ENCODE measurements around the gene IFFO2.

The IFFO2 gene

DNA sequence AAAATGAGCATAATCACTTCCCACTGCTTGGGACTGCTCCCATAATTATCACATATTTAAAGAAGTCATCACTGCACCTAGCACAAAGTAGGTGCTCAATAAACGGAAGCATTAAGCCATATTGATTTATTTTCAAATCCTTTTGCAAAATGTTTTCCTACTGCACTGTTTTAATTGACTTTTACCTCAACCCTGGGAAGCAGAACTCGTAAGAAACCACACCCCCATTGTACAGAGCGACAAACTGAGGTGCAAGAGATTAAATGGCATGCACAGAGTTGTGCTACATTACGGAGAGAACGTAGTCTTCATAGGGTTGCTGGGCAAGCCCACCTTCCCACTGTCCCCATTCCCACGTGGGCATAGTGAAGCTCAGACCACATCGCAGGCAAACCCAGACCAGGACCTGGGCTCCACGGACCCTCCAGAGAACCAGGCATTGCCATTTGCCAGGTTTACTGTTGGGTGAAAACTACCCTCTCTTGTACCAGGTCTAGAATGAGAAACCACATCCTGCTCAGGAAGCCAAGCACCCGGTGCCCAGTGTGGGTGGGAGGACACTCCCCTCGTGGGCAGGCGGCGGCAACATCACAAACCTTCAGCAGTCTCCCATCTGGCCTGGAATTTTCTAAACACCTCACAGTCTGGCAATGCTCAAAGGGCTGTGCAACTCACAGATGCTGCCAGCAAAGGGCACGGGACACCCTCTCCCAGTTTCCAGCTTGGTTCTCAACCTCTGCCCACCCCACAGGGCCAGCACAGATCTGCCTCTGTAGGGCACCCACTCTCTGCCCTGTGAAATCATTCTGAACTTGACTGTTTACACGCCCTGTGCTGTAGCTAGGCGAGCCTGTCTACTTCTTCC is 8.2 kb downstream of the IFFO2 start:
- TF ChIP-seq POLR2A (IDR thresholded peaks at IDR 0.05; ENCODE audit: low read depth, low read length) (no peak), TAF1 (IDR thresholded peaks at IDR 0.05; ENCODE audit: low read depth, low read length) (no peak), PAX5 (IDR thresholded peaks at IDR 0.05; ENCODE audit: insufficient read depth, low read length, severe bottlenecking) (no peak), POU2F2 (IDR thresholded peaks at IDR 0.05; ENCODE audit: low read depth, low read length) (no peak), POLR2AphosphoS5 (IDR thresholded peaks at IDR 0.05; ENCODE audit: low read depth, low read length) (no peak), SPI1 (IDR thresholded peaks at IDR 0.05; ENCODE audit: low read depth, low read length) (no peak)
- no peak for FAIRE-seq
- no peak for DNase-seq (ENCODE audit: insufficient read length, low spot score)

- no peak for FAIRE-seq
- TF ChIP-seq POLR2A (IDR thresholded peaks at IDR 0.05; ENCODE audit: low read depth, low read length) (no peak), POLR2AphosphoS5 (IDR thresholded peaks at IDR 0.05; ENCODE audit: low read depth, low read length) (no peak), SPI1 (IDR thresholded peaks at IDR 0.05; ENCODE audit: low read depth, low read length) (no peak), PAX5 (IDR thresholded peaks at IDR 0.05; ENCODE audit: insufficient read depth, low read length, severe bottlenecking) (no peak), POU2F2 (IDR thresholded peaks at IDR 0.05; ENCODE audit: low read depth, low read length) (no peak)
- no peak for DNase-seq (ENCODE audit: insufficient read length, low spot score)
Measured at GRCh38 chr1:18947570-18947969, 8.9 kb downstream of the IFFO2 start.

DNA sequence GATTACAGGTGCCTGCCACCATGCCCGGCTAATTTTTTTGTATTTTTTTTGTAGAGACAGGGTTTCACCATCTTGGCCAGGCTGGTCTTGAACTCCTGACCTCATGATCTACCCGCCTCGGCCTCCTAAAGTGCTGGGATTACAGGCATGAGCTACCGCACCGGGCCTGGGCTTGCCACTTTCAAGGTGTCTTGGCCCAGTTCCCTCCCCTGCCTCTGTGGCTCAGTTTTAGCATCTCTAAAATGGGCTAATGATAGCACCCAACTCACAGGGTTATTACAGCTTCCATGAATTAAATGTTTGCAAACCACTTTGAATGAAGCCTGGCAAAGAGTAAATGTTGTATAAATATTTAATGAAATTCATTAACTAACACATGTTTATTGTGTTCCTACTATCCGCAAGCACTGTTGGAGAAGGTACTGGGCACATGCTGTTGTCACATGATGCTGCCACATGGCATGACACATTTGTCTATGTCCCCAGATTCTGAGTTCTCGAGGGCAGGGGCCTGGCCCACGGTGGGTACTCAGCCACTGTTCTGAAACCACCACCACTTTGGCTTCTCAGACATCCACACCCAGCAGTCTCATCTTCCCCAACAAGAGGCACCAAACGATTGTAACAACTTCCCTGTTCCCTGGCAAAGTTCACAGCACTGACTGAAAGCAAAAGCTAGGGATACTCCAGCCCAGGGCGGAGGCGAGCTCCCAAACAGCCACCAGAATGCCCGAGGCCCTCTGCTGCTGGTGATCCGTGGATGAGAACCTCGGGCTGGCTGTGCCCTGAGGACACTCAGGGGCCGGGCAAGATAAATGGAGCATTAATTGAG is 9.7 kb downstream of the IFFO2 start:
- FAIRE-seq (no peak), DNase-seq (ENCODE audit: insufficient read length, low spot score) (no peak)
- no peak for TF ChIP-seq POLR2A (IDR thresholded peaks at IDR 0.05; ENCODE audit: low read depth, low read length)
- no peak for TF ChIP-seq POU2F2 (IDR thresholded peaks at IDR 0.05; ENCODE audit: low read depth, low read length)
- TF ChIP-seq TAF1 (IDR thresholded peaks at IDR 0.05; ENCODE audit: low read depth, low read length), result no peak

DNA sequence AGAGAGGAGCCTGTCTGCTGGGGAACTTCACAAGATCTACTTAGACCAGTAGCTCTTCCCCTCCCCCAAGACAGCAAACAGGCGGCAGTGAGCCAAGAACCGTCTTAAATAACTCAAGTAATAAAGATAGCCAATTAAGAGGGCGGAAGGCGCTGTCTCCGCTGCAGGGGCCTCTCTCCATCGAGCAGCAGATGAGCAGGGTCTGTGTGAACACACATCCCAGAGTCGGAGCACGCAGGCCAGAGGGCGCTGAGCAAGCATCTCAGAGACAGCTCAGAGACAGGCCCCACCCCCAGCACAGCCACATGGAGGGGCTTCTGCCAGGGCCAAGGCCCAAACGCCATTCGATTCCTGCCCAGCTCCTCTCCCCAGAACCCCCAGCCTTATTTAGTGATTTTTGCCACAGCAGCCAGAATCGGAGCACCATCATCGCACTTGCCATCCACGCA is 11.1 kb downstream of the IFFO2 start:
- TF ChIP-seq POU2F2 (IDR thresholded peaks at IDR 0.05; ENCODE audit: low read depth, low read length) (no peak), POLR2A (IDR thresholded peaks at IDR 0.05; ENCODE audit: low read depth, low read length) (no peak), PAX5 (IDR thresholded peaks at IDR 0.05; ENCODE audit: insufficient read depth, low read length, severe bottlenecking) (no peak), TAF1 (IDR thresholded peaks at IDR 0.05; ENCODE audit: low read depth, low read length) (no peak), SPI1 (IDR thresholded peaks at IDR 0.05; ENCODE audit: low read depth, low read length) (no peak), POLR2AphosphoS5 (IDR thresholded peaks at IDR 0.05; ENCODE audit: low read depth, low read length) (no peak)
- no peak for FAIRE-seq
- DNase-seq (ENCODE audit: insufficient read length, low spot score), result no peak

- no peak for TF ChIP-seq POLR2AphosphoS5 (IDR thresholded peaks at IDR 0.05; ENCODE audit: low read depth, low read length)
- no peak for TF ChIP-seq SPI1 (IDR thresholded peaks at IDR 0.05; ENCODE audit: low read depth, low read length)
- no peak for TF ChIP-seq POLR2A (IDR thresholded peaks at IDR 0.05; ENCODE audit: low read depth, low read length)
- TF ChIP-seq POU2F2 (IDR thresholded peaks at IDR 0.05; ENCODE audit: low read depth, low read length), result no peak
- FAIRE-seq (peak; percentile 63), DNase-seq (ENCODE audit: insufficient read length, low spot score) (no peak)
Measured at GRCh38 chr1:18944810-18945209, 11.7 kb downstream of the IFFO2 start.

DNA sequence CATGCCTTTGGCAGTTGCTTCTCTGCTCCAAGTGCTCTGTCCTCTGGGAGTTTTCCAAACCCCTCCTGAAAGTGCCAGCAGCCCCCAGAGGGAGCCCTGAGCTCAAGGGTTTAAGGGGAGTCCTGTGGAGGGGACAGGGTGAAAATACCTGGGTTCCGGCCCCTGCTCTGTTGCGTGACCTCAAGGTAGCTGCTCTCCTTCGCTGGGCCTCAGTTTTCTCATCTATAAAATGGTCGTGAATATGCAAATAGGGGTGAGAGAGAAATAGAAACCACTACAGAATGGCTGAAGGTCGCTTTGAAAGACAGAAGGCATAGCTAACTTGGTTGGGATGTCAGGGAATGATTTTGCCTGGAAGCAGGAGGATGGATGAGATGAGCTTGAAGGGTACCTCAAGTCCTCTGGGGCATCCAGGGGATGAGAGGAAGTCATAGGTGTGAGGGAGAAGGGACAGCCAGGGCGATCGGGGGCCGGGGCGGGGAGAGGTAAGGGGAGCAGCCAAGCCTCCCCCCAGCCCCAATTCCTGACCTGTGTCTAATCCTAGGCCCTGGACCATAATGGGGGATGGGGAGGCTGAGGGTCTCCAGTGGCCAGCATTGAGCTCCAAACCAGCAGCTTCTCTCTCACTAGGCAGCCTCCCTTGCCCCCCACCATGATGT is 12.4 kb downstream of the IFFO2 start:
- DNase-seq (ENCODE audit: insufficient read length, low spot score) (no peak), FAIRE-seq (no peak)
- TF ChIP-seq POLR2A (IDR thresholded peaks at IDR 0.05; ENCODE audit: low read depth, low read length) (no peak), POLR2AphosphoS5 (IDR thresholded peaks at IDR 0.05; ENCODE audit: low read depth, low read length) (no peak), TAF1 (IDR thresholded peaks at IDR 0.05; ENCODE audit: low read depth, low read length) (no peak), PAX5 (IDR thresholded peaks at IDR 0.05; ENCODE audit: insufficient read depth, low read length, severe bottlenecking) (no peak), POU2F2 (IDR thresholded peaks at IDR 0.05; ENCODE audit: low read depth, low read length) (peak; percentile 34; the same call in 1 of the 2 replicates)

- TF ChIP-seq PAX5 (IDR thresholded peaks at IDR 0.05; ENCODE audit: insufficient read depth, low read length, severe bottlenecking), result no peak
- TF ChIP-seq POLR2A (IDR thresholded peaks at IDR 0.05; ENCODE audit: low read depth, low read length), result no peak
- TF ChIP-seq POLR2AphosphoS5 (IDR thresholded peaks at IDR 0.05; ENCODE audit: low read depth, low read length), result no peak
- no peak for TF ChIP-seq POU2F2 (IDR thresholded peaks at IDR 0.05; ENCODE audit: low read depth, low read length)
- no peak for TF ChIP-seq SPI1 (IDR thresholded peaks at IDR 0.05; ENCODE audit: low read depth, low read length)
- no peak for TF ChIP-seq TAF1 (IDR thresholded peaks at IDR 0.05; ENCODE audit: low read depth, low read length)
- no peak for DNase-seq (ENCODE audit: insufficient read length, low spot score)
- peak; percentile 9 for FAIRE-seq
Measured at GRCh38 chr1:18943162-18943561, 13.3 kb downstream of the IFFO2 start.

DNA sequence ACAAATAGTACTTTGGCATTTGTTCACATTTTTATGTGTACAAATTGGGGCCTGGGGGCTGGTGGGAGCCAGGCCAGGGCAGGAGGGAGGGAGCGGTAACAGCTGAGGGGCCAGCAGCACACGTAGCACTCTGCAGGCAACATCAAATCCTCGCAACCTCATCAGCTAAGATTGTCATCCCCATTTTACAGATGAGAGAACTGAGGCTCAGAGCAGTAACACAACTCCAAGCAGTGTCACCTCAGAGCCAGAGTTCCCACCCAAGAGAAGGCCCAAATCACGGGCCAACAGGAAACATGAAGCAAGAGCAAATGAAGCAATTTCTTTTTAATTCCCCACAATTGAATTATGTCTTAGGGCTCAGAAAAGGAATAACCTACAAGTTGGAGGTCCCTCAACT is 14.1 kb downstream of the IFFO2 start:
- TF ChIP-seq POU2F2 (IDR thresholded peaks at IDR 0.05; ENCODE audit: low read depth, low read length) (no peak), TAF1 (IDR thresholded peaks at IDR 0.05; ENCODE audit: low read depth, low read length) (no peak), POLR2A (IDR thresholded peaks at IDR 0.05; ENCODE audit: low read depth, low read length) (no peak), POLR2AphosphoS5 (IDR thresholded peaks at IDR 0.05; ENCODE audit: low read depth, low read length) (no peak), SPI1 (IDR thresholded peaks at IDR 0.05; ENCODE audit: low read depth, low read length) (no peak), PAX5 (IDR thresholded peaks at IDR 0.05; ENCODE audit: insufficient read depth, low read length, severe bottlenecking) (no peak)

More for the DNA sequence above, 14.1 kb downstream of the IFFO2 start:
- DNase-seq (ENCODE audit: insufficient read length, low spot score), result no peak
- no peak for FAIRE-seq

All from GM12891 (cell line).